ENCODE data around the gene LYPD1.
"Not testable (repeated sequence)": the region's sequence is repeated elsewhere in the genome, so short reads cannot be mapped to it uniquely, and the experiment has no call there.

Gene LYPD1

GRCh38 chr2:132669908-132670495 is at the start of gene LYPD1:
TSS of gene LYPD1 (minus strand) at chr2:132670205. CDS start at chr2:132669932, 273 bp downstream.
- no peak for DNase-seq

- no peak for DNase-seq
Observed at GRCh38 chr2:132719480-132719879, 49.5 kb upstream of the LYPD1 start.

- DNase-seq = no peak
Observed at GRCh38 chr2:132716954-132717353, 46.9 kb upstream of the LYPD1 start.

GRCh38 chr2:132715386-132716351 is 45.7 kb upstream of the LYPD1 start:
- DNase-seq = peak; percentile 31

- no peak for DNase-seq
Observed at GRCh38 chr2:132703396-132703795, 33.4 kb upstream of the LYPD1 start.

GRCh38 chr2:132701810-132702209 is 31.8 kb upstream of the LYPD1 start:
- DNase-seq = peak; percentile 75

GRCh38 chr2:132699802-132700201 is 29.8 kb upstream of the LYPD1 start:
- DNase-seq = not testable (repeated sequence)

- not testable (repeated sequence) for DNase-seq
Observed at GRCh38 chr2:132698347-132698746, 28.3 kb upstream of the LYPD1 start.

- no peak for DNase-seq
Observed at GRCh38 chr2:132697556-132698205, 27.7 kb upstream of the LYPD1 start.

- DNase-seq = peak; percentile 61
Observed at GRCh38 chr2:132692816-132693215, 22.8 kb upstream of the LYPD1 start.

- peak; percentile 22 for DNase-seq
Observed at GRCh38 chr2:132691556-132691955, 21.6 kb upstream of the LYPD1 start.

- no peak for DNase-seq
Observed at GRCh38 chr2:132690664-132691303, 20.8 kb upstream of the LYPD1 start.

- peak; percentile 20 for DNase-seq
Observed at GRCh38 chr2:132681766-132682165, 11.8 kb upstream of the LYPD1 start.

- peak; percentile 58 for DNase-seq
Observed at GRCh38 chr2:132680544-132680943, 10.5 kb upstream of the LYPD1 start.

GRCh38 chr2:132678483-132678882 is 8.5 kb upstream of the LYPD1 start:
- peak; percentile 45 for DNase-seq

- peak; percentile 78 for DNase-seq
Observed at GRCh38 chr2:132677661-132678060, 7.7 kb upstream of the LYPD1 start.

GRCh38 chr2:132676999-132677398 is 7.0 kb upstream of the LYPD1 start:
- DNase-seq = peak; percentile 25

- peak; percentile 96 for DNase-seq
Observed at GRCh38 chr2:132671151-132671835, 1.3 kb upstream of the LYPD1 start.

GRCh38 chr2:132670496-132671150 is 618 bp upstream of the LYPD1 start:
- no peak for DNase-seq

GRCh38 chr2:132668987-132669907 is 758 bp downstream of the LYPD1 start:
- no peak for DNase-seq

Data from fibroblast of upper back skin (primary cell).